Gastroesophageal sphincter (tissue), 3 donors: ENCODE results near the gene ATP2B2.

Experiments used
- EP300 ChIP-seq: sonication (generic); formaldehyde crosslinking; IDR thresholded peaks from one replicate; pipeline ENCODE4 v1.6.1; 2017; ENCODE audit warnings: antibody characterized with exemption, mild to moderate bottlenecking
- POLR2A ChIP-seq, 2 donors: fragments of 450-650 bp; IDR thresholded peaks; one replicate each; pipeline ENCODE4 v1.6.1; 2017; ENCODE audit warnings: antibody characterized with exemption in 2 of 2, mild to moderate bottlenecking in 2 of 2, moderate library complexity in 1 of 2
- POLR2AphosphoS5 ChIP-seq: sonication (generic); formaldehyde crosslinking; IDR thresholded peaks from one replicate; pipeline ENCODE4 v1.6.1; 2017; ENCODE audit warnings: antibody characterized with exemption
- TF ChIP-seq, protein P1 (sequence below), 4 experiments: fragments of 200-600 bp in 2 of 4; fragments of 450-650 bp in 2 of 4; sonication (generic) in 1 of 4; IDR thresholded peaks; one replicate each; pipeline ENCODE4 v1.5.1; 2017 to 2019; ENCODE audit warnings: antibody characterized with exemption in 4 of 4, mild to moderate bottlenecking in 2 of 4, moderate library complexity in 2 of 4

DNA sequence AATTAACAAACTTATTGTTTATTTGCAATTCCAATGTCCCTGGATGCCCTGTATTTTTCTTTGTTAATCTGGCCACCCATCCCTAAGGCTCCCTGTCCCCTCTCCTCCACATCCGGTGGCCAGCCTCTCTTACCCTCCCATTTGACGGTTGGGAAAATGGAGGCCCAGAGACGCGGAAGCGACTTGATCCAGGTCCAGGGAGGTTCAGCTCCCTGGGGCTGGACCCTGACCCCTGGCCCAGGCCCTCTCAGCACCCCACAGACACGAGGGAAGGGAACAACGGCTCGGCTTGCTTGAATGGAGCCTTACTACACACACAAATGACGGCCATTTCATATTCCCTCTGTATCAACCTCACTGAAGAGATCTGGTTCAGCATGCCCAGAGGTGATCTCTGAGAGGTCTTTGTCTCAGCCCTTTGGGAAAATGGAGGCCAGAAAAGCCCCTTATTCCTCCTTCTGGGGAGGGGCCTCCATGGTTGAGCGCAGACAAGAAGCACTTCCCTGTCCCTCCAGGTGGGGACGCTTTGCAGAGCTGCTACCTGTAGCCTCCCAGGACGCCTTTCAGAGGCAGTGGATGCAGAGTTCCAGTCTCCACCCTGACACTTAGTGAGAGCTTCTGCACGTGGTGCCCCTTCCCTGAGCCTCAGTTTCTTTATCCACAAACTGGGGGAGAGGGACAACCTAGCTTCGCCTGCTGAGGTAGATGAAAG, 82.1 kb downstream of the ATP2B2 start:
- TF ChIP-seq, protein P1, sequence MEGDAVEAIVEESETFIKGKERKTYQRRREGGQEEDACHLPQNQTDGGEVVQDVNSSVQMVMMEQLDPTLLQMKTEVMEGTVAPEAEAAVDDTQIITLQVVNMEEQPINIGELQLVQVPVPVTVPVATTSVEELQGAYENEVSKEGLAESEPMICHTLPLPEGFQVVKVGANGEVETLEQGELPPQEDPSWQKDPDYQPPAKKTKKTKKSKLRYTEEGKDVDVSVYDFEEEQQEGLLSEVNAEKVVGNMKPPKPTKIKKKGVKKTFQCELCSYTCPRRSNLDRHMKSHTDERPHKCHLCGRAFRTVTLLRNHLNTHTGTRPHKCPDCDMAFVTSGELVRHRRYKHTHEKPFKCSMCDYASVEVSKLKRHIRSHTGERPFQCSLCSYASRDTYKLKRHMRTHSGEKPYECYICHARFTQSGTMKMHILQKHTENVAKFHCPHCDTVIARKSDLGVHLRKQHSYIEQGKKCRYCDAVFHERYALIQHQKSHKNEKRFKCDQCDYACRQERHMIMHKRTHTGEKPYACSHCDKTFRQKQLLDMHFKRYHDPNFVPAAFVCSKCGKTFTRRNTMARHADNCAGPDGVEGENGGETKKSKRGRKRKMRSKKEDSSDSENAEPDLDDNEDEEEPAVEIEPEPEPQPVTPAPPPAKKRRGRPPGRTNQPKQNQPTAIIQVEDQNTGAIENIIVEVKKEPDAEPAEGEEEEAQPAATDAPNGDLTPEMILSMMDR (IDR thresholded peaks at IDR 0.05): no peak
- no peak for TF ChIP-seq POLR2AphosphoS5
- no peak for TF ChIP-seq POLR2A (IDR thresholded peaks at IDR 0.05)
- no peak for TF ChIP-seq EP300
